ENCODE data around the gene SPRING1.

SPRING1 gene

DNA sequence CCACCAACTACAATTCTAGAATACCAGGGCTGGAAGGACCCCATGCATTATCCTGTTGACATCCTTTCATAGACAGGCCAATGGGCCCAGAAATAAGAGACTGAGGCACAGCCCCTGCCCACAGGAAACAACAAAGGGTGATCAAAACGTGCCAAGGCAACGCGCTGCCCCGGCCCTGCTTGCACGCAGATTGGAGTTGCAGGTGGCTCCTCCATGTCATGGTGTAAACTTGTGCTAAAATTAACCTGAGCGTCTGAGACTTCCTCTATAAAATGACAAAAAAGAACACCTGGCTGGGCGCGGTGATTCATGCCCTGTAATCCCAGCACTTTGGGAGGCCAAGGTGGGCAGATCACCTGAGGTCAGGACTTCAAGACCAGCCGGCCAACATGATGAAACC, 30.1 kb downstream of the SPRING1 start:
- no peak for DNase-seq

- DNase-seq = peak; percentile 37 to 83
These were observed 34.6 kb downstream of the SPRING1 start for GRCh38 chr12:116703214-116703795.

GRCh38 chr12:116701432-116701831, 36.4 kb downstream of the SPRING1 start:
- DNase-seq = no peak

DNA sequence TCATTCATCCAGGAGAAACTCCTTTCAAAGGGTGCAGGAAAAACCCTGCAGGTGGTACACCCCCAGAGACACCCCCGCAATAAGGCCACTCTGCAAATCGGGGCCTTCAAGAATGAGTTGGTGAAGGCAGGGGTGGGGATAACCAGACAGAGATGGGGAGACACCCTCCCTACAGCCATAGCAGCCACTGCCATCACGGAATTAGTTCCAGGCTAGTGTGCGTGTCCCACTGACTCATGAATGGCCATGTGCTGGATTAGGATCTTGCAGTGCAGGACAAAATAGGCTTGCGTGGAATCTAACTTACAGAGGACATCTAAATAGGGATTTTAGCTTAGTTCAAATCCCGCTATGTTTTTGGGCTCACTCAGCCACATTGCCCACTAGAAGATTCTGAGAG, 37.8 kb downstream of the SPRING1 start:
- DNase-seq = no peak

DNA sequence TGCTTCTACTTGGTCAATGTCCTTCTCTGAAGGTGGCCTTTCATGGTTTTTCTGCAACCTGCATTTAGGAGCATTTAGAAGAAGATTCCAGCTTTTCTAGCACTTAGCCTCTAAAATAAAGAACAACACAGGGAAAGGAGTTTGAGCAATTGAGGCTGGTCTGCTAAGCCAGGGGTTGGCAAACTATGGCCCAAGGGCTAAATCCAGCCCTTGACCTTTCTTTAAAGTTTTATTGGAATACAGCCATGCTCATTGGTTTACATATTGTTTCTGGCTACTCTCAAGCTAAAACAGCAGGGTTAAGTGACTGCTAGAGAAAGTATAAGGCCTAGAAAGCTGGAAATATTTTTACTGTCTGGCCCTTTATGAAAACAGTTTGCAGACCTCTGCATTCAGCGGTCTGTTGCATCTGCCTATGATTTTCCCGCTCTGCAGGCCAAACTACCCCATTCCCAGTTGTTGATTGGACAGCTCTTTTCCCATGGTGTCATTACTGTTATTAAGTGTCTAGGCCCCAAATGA, 39.3 kb downstream of the SPRING1 start:
- no peak for DNase-seq

GRCh38 chr12:116698116-116698515, 39.8 kb downstream of the SPRING1 start:
- DNase-seq = no peak

DNA sequence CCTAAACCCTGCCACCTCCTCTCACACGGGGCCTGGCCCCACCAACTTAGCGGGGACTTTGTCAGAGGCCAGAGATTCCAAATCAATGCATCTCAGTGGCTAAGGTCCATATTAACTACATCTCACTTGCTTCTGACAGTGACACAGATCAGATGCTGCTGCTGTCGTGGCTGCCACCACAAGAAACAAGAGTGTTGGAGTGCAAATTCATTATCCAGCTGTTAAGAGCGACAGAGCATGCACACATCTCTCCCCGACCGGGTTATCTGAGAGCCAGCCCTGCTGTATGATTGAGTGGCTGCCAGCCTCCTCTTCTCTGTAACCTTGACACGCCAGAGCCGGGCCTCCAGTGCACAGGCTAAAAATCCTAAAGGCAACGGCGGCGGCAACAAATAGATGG, 40.2 kb downstream of the SPRING1 start:
- DNase-seq = no peak

GRCh38 chr12:116697305-116697704, 40.6 kb downstream of the SPRING1 start:
- DNase-seq = peak; percentile 26 to 34

- no peak for DNase-seq
These were observed 42.5 kb downstream of the SPRING1 start for GRCh38 chr12:116695464-116695725.

DNA sequence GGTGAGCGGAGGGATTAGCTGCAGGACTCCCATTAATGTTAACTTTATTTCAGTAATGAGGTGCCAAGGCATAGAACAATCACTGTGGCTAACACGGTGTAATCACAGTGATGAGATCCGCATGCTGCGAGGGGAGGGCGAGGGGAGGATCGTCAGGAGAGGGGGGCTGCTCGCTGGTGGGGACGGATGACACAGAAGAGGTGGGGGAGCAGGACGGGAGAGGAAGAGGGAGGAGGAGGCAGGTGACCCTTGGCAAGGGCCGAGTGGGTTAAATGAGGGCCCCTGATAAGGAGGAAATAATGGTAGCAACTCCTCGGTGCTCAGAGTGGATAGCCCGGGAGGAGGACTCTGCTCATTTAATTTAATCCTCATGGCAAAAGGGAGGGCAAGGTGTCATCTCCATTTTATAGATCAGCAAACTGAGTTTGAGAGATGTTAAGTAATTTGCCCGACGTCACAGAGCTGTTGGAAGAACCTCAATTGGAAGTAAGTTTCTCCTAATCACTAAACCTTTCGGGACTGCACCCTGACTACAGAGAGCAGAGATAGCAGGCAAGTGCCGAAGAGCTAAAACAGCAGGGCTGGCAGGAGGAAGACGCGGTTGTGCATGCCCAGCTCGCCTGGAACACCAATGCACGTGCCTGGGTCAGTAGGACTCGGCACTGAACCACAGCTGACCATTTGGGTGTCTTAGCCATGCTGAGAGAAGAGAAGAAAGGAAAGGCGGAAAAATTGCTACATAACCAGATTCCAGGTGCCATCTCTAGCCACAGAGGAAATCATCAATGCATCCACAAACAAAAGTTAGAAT, 43.0 kb downstream of the SPRING1 start:
- DNase-seq = no peak

- no peak for DNase-seq
These were observed 44.3 kb downstream of the SPRING1 start for GRCh38 chr12:116693286-116694227.

DNA sequence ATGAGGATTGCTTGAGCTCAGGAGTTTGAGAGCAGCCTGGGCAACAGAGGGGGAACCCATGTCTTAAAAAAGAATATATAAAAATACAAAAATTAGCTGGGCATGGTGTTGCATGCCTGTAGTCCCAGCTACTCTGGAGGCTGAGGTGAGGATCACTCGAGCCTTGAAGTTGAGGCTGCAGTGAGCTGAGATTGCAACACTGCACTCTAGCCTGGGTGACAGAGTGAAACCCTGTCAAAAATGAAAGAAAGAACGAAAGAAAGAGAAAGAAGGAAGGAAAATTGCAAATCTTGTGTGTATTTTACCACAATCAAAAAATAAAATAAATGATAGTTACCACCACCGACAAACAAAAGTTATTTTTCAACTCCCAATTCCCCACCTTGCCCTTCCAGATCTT, 45.3 kb downstream of the SPRING1 start:
- no peak for DNase-seq

DNA sequence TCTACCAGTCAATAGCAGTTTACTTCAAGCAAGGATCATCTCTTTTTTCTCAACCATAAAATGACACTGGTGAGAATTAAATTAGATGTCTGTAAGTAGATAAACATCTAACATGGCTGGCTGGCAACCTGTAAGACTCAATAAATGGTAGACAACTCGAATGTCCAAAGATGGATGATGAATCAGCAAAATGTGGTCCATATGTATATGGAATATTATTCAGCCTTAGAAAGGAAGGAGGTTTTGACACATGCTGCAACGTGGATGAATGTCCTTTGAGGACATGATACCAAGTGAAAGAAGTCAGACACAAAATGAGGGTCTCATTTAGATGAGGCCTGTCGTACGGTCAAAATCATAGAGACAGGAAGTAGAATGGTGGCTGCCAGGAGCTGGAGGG, 46.2 kb downstream of the SPRING1 start:
- DNase-seq = no peak

DNA sequence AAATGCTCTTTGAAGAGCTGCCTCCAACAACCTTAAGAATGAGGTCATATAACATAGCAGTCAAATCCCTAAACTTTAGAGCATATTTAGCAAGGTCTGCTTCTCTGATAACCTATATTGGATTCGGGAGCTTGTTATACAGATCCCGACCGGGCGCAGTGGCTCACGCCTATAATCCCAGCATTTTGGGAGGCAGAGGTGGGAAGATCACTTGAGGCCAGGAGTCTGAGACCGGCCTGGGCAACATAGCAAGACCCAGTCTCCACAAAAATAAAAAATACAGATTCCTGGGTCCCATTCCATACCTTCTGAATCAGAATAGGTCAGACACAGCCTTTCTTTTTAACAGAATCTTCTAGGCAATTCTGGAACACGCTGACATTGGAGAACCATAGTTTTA, 46.7 kb downstream of the SPRING1 start:
- no peak for DNase-seq

- no peak for DNase-seq
These were observed 47.7 kb downstream of the SPRING1 start for GRCh38 chr12:116689979-116690744.

- DNase-seq = no peak
These were observed 48.3 kb downstream of the SPRING1 start for GRCh38 chr12:116689521-116689920.
